GM08714 (cell line): ENCODE results near the gene VCL.

Experiments
- H3K4me3 ChIP-seq: fragments of 200-500 bp; sonication (Bioruptor generic); 2 replicates; pipeline ENCODE4 v1.5.1; 2014; ENCODE audit warnings: mild to moderate bottlenecking, low read length, inconsistent platforms
- ZNF274 ChIP-seq: IDR thresholded peaks from 2 replicates; pipeline ENCODE4 v1.6.1; 2012; ENCODE audit warnings: mild to moderate bottlenecking, low read depth, low read length

VCL gene

DNA sequence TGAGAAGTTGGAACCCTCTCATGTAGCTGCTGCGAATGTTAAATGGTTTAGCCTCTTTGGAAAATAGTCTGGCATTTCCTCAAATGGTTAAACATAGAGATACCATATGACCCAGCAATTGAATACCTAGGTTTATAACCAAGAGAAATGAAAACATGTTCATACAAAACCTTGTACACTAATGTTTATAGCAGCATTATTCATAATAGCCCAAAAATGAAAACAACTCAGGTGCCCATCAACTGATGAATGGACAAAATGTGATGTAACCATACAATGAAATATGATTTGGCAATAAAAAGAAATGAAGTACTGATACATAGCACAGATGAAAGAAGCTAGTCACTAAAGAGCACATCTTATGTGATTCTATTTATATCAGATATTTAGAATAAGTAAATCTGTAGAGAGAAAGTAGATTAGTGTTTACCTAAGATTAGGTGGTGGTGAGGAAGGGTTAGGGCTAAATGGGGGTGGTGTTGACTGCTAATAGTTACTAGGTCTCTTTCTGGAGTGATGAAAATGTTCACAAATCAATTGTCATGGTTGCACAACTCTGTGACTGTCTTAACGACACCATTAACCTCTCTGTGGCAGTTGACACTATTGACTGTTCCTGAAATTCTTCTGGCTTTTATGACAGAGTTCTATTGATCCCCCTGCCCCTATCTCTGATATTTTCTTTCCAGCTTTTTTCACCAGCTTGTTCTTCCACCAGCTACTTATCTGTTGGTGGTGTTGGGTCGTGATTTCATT, 35.2 kb downstream of the VCL start:
- no peak overlapping the region for H3K4me3 ChIP-seq
- no peak for TF ChIP-seq ZNF274

DNA sequence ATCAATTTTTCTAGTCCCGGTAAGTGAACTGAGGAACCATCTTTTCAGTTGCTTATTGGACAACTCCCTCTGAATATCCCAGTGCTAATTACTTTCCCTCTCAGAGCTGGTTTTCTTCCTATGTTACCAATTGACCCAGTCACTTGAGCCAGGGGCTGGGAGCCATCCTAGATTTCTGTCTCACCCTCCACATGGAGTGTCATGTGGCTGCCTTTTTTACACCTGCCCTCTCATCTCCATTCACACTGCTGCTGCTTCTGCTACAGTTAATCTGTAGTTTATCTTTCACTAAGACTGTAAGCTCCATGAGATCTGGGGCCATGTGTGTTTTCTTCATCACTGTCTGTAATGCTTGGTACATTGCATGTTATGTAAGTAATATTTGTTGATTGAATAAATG, 35.8 kb downstream of the VCL start:
- no peak for TF ChIP-seq ZNF274
- no peak overlapping the region for H3K4me3 ChIP-seq

DNA sequence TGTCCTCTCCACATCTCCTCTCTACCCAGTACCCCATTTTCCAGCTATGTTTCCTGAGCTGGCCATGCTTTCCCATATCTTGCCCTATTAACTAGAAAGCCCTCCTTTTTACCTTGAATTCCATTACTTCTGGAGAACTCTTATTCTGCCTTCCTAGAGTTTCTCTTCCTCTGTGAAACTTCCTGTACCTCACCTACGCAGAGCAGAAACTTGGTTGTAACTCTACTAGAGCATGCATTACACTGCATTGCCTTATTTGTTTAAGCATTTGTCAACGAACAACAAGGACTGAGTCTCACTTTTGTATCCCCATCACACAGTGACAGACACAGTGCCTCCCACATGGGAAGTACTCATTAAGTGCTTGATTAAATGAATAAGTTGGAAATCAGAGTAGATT, 36.4 kb downstream of the VCL start:
- TF ChIP-seq ZNF274: no peak
- H3K4me3 ChIP-seq: no peak overlapping the region

DNA sequence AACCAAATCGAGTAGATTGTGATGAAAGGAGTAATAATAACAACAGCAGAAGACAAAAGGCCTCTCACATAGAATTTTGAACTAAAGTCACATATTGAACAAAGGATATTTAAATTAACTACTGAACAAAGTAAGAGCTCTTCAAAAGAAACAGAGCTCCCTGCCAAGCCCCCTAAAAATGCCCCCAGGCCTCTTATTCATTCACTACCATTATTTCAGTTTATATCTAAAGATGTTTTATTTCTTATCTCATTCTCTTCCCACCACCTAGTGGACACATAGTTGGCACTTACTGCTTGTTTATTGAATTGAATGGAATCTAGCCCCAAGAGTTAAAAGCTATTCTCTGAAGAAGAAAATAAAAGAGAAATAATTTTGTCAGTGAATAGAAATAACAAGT, 37.4 kb downstream of the VCL start:
- TF ChIP-seq ZNF274: no peak

DNA sequence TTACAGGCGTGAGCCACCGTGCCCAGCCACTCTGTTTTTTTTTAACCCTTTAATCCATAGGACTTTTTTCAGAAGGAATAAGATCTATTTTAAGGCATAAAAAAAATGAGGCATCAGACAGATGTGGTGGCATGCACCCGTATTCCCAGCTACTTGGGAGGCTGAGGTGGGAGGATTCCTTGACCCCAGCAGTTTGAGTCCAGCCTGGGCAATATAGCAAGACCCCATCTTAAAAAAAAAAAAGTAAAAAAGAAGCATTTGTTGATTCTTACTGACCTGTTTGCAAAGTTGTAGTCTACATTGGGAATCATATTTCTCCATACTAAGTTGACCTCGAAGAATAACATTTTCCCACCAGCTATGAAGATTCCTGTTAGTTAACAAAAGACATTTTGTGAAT, 38.6 kb downstream of the VCL start:
- H3K4me3 ChIP-seq: no peak overlapping the region
- TF ChIP-seq ZNF274: no peak

More for the DNA sequence above, 37.4 kb downstream of the VCL start:
- no peak overlapping the region for H3K4me3 ChIP-seq

DNA sequence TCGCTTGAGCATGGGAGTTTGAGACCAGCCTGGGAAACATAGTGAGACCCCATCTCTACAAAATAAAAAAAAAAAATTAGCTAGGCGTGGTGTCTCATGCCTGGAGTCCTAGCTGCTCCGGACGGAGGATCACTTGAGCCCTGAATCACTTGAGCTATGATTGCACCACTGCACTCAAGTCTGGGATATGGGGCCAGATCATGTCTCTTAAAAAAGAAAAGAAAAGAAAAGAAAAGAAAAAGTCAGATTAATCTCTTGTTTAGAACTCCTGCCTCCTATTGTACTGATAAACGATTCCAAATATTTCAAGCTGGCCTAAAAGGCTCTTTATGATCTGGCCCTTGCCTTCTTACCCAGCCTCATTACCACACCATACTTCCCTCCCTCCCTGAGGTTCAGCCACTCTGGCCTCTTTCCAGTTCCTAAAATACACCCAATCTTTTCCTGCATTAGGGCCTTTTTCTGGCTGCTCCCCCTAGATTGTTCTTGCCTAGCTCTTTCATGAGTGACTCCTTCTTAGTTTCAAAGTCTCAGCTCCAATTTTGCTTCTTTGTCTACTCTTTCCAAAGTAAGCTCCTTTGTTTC, 41.7 kb downstream of the VCL start:
- TF ChIP-seq ZNF274: no peak
- no peak overlapping the region for H3K4me3 ChIP-seq

DNA sequence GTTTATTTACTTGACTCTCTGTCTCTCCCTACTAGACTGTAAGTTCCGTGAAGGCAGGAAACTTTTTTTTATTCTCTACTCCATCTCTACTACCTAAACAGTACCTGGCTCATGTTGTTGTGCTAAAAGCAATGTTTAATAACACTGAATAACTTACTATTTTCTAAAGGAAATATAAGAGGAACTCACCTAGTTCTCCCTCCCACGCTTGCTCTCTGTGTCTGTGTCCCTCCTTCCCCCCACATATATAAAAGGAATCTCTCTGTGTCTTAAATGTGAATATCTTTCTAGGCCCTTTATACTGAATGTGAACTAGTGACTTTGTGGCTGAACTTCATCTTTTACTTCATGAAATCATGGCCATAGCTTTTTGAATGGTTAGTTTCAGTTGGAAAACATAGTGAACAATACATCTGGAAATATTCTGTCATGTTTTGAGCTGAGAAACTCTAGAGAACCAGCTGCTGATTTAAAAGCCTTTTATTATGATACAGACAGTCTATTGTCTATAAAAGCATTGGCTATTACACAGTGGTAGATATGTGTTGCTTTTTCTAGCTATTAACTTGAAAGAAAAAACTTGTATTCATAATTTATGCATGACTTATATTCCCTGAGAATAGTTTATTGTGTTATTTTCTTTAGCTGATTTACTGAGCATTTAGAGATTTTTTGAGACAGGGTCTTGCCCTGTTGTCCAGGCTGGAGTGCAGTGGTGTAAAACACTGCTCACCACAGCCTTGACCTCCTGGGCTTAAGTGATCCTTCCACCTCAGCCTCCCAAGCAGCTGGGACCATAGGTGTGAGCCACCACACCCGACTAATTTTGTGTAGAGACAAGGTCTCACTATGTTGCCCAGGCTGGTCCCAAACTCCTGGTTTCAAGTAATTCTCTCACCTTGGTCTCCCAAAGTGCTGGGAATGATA, 42.5 kb downstream of the VCL start:
- no peak overlapping the region for H3K4me3 ChIP-seq
- no peak for TF ChIP-seq ZNF274

DNA sequence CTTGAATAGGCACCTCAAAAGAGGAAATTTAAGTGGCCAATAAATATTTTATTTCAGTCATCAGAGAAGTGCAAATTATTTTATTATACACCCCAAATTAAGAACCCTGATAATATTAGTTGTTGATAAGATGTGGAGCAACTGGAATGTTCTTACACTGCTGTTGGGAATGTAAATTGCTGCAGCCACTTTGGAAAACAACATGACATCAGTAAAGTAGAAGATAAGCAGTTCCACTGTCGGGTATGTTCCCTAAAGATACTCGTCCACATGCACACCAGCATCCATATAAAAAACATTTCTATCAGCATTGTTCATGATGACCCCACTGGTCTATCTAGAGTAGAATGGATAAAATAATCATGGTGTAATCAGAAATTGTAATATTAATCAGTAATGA, 46.5 kb downstream of the VCL start:
- TF ChIP-seq ZNF274: no peak
- H3K4me3 ChIP-seq: no peak overlapping the region

DNA sequence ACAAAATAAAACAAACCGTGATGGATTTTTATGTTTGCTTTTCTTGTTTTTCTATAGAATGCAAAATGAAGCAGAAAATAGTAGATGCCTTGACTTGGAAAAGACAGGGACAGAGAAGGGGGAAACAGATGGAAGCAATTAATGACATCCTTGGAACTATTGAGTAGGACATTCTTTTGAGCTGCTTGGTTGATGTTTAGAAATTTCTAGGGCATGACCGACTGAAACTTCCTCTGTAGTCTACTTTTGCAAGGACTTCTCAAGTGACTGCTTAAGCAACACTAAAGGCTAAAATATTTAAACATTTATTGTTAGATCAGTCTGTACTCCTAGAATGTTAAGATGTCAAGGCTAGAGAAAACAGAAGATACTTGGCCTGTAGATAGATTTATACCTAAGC, 49.4 kb downstream of the VCL start:
- no peak for TF ChIP-seq ZNF274
- no peak overlapping the region for H3K4me3 ChIP-seq

DNA sequence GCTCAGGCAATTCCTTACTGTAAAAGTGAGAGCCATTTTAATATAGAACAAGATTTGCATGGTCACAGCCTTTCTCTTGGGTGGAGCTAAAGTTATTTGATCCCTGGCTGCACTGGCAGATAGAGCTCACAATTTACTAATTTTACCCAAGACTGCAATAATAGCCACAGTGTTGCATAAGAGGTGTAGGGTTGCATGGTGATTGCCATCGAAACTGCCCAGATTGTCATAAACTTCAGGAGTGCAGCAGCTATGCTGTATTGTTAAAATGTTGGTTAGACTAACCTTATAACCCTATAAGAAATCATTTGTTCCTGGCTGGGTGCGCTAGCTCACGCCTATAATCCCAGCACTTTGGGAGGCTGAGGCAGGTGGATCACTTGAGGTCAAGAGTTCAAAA, 50.0 kb downstream of the VCL start:
- no peak overlapping the region for H3K4me3 ChIP-seq
- TF ChIP-seq ZNF274: no peak

DNA sequence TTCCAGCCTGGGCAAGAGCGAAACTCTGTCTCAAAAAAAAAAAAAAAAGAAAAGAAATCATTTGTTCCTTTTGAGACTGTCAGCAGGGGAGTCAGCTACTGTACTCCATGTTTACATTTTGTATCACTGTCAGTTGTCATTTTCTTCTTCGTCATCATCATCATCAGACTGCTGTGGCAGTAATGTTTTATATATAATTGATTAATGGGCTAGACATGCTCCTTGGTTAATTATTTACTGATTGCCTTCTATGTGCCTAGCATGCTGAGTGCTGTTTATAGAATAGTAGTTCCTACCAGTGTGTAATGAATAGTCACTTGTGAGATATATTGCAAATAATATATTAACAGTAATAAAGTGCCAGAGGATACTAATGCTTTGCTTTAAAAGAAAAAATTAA, 50.5 kb downstream of the VCL start:
- H3K4me3 ChIP-seq: no peak overlapping the region

DNA sequence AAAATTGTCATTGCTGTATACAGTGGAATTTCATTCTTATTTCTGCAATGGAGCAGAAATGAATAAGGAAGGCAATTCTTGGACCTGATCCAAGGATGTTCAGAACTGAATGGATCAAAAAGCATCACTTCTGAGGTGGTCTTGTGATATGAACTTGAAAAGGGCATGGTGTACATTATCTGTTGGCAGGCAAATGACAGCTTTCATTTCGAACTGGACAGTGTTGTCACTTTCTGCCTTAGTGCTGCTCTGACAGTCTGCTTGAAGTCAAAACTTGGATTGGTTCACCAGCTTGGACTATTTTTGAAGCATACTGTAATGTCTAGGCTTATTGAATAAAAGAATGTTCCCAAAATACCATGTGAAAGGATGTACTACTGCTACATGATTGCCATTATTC, 52.0 kb downstream of the VCL start:
- TF ChIP-seq ZNF274: no peak

More for the DNA sequence above, 50.5 kb downstream of the VCL start:
- no peak for TF ChIP-seq ZNF274

DNA sequence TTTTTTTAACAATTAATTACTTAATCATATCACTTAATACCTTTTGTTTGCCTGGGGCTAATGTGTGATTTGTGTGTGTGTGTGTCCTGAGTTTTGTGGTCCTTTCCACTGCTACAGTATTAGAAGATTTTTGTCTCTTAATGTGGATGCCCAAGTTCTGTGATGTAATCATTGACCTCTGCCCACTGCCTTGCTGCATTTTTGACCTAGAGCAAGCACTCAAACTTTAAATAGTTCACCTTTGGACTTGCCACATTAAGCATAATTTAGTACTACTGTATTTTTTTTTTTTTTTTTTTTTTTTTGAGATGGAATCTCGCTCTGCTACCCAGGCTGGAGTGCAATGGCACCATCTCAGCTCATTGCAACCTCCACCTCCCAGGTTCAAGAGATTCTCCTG, 52.7 kb downstream of the VCL start:
- TF ChIP-seq ZNF274: no peak
- no peak overlapping the region for H3K4me3 ChIP-seq

More for the DNA sequence above, 52.0 kb downstream of the VCL start:
- no peak overlapping the region for H3K4me3 ChIP-seq

DNA sequence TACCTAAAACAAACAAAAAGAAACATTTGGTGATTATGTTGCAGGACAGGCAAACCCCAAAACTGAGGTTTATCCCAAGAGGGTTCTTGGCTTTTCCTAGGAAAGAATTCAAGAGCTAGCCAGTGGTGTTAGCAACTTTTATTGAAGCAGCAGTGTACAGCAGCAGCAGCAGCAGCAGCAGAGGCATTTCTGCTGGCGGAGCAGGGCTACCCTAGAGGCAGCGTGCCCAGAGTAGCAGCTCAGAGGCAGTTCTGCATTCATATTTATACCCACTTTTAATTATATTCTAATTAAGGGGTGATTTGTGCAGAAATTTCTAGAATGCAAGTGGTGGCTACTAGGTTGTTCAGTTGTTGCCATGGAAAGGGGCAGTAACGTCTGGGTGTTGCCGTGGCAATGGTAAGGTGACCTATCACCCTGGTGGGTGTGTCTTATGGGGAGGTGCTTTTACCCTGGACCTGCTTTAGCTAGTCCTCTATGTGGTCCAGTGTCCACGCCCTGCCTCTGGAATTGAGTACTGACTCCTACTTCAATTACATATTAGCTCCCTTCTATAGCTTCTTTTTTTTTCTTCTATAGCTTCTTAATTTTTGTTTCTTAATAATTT, 53.9 kb downstream of the VCL start:
- no peak for TF ChIP-seq ZNF274
- no peak overlapping the region for H3K4me3 ChIP-seq

DNA sequence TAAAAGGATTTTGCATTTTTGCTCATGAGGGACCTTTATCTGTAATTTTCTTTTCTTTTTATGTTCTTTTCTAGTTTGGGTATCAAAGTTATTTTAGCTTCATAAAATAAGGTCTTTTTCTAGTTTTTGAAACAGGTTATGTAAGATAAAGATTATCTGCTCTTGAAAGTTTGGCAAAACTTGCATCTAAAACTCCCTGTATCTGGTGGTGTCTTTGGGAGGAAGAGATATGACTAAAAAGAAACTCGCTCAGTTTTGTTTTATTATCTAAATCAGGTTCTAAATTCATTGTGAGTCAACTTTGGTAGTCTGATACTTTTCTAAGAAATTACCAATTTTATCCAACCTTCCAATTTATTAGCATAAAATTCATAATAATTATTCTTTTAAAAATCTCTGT, 55.1 kb downstream of the VCL start:
- H3K4me3 ChIP-seq: no peak overlapping the region
- TF ChIP-seq ZNF274: no peak
